ENCODE measurements around the gene RREB1. TPM values are rescaled to one million over a fixed set of nuclear protein-coding genes. Genes with fewer than 3 reads are reported as not detected.
A peak's percentile ranks its signal among the peaks of the same experiment; 100 is the strongest.

Gene RREB1
- total and polyA plus RNA-seq, 2 of the 4 experiments (the other 2 are of a cell fraction): 8.4 to 14.5 TPM

DNA sequence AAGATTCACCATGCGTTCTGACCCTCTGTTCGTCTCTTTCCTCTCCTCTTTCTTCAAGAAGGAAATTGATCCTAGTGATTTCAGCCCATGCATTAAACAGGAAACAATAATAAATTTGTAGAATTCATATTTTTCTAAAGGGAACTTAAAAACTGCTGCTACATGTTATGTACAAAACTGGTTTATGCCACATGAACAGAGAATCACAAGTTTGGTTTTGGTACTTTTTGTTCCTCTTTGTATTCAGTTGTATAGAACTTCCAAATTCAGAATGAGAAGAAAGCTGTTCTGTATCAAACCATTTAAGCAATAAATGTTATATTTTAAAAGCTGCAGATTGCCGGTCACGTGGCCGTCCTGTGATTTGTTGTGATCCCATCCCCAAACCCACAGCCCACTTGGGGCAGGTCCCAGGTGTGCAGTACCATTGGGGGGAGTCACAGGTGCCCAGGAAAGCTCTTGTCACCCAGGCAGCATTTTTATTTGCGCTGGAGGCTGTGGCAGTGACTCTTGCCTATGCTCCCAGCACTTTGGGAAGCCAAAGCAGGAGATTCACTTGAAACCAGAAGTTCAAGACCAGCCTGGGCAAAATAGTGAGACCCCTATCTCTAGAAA lies 144.0 kb downstream of the RREB1 start:
- no peak for DNase-seq
- Histone ChIP-seq H3K4ac (ENCODE audit: low read depth, low read length) (no peak overlapping the region), H2AFZ (replicated peaks; ENCODE audit: low read length, poor library complexity) (no peak overlapping the region), H3K4me3 (ENCODE audit: insufficient read depth, low read depth, low read length) (no peak overlapping the region), H3K9me3 (ENCODE audit: control insufficient read depth, insufficient read depth, low read length) (peaks cover 5% of the 10 kb centered on the region), H3K27ac (ENCODE audit: insufficient read depth, low read length) (no peak overlapping the region), H2BK15ac (ENCODE audit: low read depth, low read length) (no peak overlapping the region), H4K20me1 (ENCODE audit: insufficient read depth, low read length) (peaks cover 9% of the 10 kb centered on the region; the same call in 1 of the 2 replicates), H3K79me1 (ENCODE audit: low read depth in 1 of 2, low read length in 2 of 2) (peaks cover 3 to 14% of the 10 kb centered on the region in 2 experiments; a peak in 1 of 4 replicates), H3K4me1 (ENCODE audit: control insufficient read depth, insufficient read depth, low read length) (no peaks in the 10 kb centered on the region), H2AK9ac (replicated peaks; ENCODE audit: low read depth, low read length, poor library complexity) (peak overlapping the region; percentile 33), H3K23ac (ENCODE audit: low read depth, low read length) (no peak overlapping the region), H4K5ac (ENCODE audit: low read depth, low read length) (no peak overlapping the region), H3K4me2 (ENCODE audit: low read depth, low read length) (no peak overlapping the region), H3K14ac (replicated peaks; ENCODE audit: low read depth, low read length) (no peak overlapping the region), H3K27me3 (ENCODE audit: control insufficient read depth, insufficient read depth, low read length) (no peaks in the 10 kb centered on the region), H2BK20ac (ENCODE audit: low read depth, low read length) (no peak overlapping the region), H3K9ac (ENCODE audit: low read depth, low read length) (no peak overlapping the region), H3K36me3 (ENCODE audit: control insufficient read depth, insufficient read depth, low read length) (peaks cover 36% of the 10 kb centered on the region), H3K18ac (ENCODE audit: low read depth, low read length) (no peak overlapping the region), H2BK5ac (ENCODE audit: low read depth, low read length, poor library complexity, severe bottlenecking) (no peak overlapping the region), H2BK120ac (ENCODE audit: low read depth, low read length) (no peak overlapping the region), H2AK5ac (ENCODE audit: low read depth, low read length) (no peak overlapping the region), H4K8ac (ENCODE audit: low read depth in 2 of 2, low read length in 2 of 2) (no peak overlapping the region), H3K56ac (ENCODE audit: extremely low read depth, insufficient read depth, low read length) (no peak overlapping the region), H3K9me1 (ENCODE audit: insufficient read depth, low read length) (0 out of 2 replicates have a peak, but pooled peaks cover 4% of the 10 kb centered on the region), H4K91ac (ENCODE audit: insufficient read depth, low read depth, low read length) (no peak overlapping the region)
- no peak for ATAC-seq (ENCODE audit: low read depth)
- in situ Hi-C loops (cut with MboI; ENCODE audit: low sequenced_read_pairs): no loop called here
- ChIA-PET POLR2A (ENCODE audit: unreplicated experiment) (no interaction called here), CTCF (interaction anchor here (0.6 kb wide), 1 partner anchor 548 kb away, joined by 4 read pairs; no protein-coding TSS in a partner anchor)
- intact Hi-C loops (cut with micrococcal nuclease): no loop called here
- TF ChIP-seq USF2 (IDR thresholded peaks at IDR 0.05; ENCODE audit: low read depth, low read length): no peak
- no TSS peak for BruUV-seq (replicated peaks)
- dilution Hi-C loops (cut with HindIII; ENCODE audit: low sequenced_read_pairs, unreplicated experiment): no loop called here
- WGBS, 2 experiments (ENCODE audit: extremely low coverage in 2 of 2, insufficient read length in 1 of 2): no CpG with 5 or more reads among the region's 6 CpGs
